NCI-H2029 (cell line): ENCODE measurements around the gene RAB11FIP3.

Experiments used
- DNase-seq: peaks from one replicate; lab custom pipeline; 2025; lab: John Stamatoyannopoulos, UW

RAB11FIP3 gene

DNA sequence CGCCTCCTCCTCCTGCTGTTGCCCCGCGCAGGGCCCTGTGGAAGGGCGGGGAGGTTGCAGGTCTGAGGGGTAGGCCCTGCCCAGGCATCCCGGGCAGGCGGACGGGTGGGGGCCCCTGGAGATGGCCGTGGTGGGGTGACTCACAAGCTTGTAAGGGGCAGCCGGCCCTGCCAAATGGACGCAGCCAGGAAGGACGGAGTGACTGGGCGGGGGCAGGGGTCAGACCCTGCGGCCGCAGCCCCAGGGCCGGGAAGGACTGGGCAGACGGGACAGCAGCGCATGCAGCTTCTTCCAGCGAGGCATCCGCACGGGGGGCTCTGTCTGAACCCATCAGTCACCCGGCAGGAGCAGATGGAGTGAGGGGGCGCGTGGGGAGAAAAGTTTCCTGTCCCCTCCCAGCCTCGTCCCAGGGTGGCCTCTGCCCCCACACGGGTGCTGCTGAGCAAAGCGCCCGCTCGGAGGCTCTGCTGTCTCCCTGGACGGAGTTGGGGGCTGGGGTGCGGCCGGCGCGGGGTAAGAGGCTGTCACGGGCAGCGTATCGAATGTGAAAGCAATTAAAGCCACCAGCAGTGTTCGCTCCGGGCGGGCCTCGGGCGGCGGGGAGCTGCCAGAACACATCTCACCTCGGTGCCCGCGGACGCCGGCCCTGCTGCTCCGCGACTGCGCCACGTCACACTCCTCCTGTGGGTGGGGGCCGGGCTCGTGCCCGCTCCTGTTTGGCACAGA is 129.4 kb downstream of the RAB11FIP3 start:
- no peak for DNase-seq

DNA sequence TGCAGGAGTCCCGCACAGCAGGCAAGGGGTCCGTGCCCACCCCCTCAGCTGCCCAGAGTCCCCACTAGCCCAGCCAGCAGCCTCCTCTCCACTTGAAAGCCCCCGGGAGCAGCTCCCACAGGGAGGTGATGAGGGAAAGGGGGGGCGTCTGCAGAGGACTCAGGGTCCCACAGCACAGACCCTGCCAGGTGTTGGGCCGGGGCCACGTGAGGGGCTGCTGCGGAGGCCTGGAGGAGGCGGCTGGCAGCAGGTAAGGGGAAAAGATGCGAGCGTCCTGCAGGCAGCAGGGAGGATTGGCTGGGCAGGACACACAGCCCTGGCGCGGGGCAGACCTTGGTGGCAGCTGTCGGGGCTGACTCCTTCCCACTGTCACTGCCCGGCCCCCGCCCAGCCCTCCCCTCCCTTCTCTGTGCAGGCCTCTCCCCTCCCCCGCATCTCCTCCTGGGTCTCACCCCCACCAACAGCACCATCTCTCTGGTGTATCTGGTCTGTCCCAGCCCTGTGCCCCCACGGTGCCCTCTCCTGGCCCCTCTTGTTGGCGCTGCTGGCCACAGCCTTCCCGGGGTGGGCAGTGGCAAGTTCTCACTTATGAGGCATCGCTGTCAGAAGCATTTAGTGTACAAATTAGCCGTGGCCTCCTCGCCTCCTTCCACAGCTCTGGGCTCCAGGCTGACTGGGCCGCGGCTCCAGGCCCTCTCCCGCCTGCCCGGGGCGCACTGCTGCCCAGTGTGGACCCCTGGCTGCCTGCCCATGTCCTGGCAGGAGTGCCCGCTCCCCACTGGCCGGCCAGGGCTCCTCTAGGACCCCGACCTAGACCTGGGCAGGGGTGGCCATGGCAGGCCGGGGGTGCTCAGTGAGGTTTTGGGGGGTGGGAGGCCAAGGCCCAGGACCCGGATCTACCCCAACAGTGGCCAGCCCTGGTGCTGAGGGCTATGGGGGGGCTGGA is 130.4 kb downstream of the RAB11FIP3 start:
- DNase-seq, result no peak

DNA sequence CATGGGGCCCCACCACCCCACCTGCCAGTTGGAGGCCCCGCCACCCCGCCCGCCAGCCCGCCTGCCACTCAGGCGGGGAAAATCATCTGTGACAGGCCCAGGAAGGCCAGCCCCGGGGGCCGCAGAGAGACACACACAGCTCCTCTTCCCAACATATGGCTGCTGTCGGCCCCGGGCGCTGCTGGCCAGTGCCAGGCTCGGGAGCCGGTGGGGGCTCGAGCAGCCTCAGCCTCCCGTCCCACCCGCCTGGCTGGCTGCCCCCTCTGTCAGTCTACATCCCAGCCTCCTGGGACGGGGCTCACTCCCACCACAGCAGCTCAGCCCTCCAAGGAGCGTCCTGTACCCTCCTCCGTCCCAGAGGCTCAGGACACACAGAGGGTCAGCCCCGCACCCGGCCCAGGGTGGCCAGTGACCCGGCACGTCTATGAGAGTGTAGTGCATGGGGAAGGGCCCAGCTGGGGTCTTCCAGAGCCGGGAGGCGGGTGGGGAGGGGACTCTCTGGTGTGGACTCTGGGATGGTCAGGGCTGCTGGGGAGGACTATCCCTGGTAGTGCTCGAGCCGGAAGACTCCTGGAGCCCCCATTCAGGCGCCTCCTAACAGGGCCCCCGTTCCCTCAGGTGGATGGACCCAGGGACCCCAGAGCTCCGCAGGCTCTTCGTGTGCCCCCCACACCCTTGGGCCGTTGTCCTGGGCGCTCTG is 131.2 kb downstream of the RAB11FIP3 start:
- no peak for DNase-seq

DNA sequence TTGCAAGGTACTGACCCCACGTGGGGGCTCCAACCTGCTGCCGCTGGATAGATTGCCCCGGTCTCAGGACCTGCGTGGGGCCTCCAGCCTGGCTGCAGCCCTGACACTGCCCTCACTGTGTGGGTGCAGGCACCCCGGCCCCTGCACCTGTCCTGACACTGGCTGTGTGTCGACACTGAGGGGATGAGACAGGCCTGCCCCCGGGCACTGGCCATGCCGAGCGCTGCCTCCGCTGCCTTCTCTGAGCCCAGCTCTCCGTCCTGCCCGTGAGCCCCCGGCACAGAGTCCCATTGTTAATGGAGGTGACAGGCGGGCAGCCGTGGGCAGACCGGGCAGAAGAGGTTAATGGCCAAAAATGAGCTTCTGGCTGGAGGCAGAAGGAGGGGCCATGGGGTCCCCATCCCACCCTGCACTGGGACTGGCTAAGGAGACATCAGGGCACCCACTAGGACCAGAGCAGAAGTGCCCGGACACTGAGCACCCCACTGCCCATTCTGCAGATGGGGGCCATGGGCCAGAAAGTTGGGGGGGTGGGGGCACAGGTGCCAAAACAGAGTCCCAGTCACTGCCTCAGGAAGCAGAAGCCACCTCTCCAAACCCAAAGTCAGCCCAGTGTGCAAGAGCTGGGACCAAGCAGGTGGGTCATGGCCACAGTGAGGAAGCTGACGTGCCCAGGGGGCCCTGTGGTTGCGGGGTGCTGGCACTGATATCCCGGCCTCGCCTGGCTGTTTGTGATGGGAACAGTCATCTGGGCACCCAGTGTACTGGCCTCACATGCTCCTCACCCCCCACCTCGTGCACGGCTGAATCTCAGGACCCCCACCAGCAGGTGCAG is 132.2 kb downstream of the RAB11FIP3 start:
- no peak for DNase-seq

DNA sequence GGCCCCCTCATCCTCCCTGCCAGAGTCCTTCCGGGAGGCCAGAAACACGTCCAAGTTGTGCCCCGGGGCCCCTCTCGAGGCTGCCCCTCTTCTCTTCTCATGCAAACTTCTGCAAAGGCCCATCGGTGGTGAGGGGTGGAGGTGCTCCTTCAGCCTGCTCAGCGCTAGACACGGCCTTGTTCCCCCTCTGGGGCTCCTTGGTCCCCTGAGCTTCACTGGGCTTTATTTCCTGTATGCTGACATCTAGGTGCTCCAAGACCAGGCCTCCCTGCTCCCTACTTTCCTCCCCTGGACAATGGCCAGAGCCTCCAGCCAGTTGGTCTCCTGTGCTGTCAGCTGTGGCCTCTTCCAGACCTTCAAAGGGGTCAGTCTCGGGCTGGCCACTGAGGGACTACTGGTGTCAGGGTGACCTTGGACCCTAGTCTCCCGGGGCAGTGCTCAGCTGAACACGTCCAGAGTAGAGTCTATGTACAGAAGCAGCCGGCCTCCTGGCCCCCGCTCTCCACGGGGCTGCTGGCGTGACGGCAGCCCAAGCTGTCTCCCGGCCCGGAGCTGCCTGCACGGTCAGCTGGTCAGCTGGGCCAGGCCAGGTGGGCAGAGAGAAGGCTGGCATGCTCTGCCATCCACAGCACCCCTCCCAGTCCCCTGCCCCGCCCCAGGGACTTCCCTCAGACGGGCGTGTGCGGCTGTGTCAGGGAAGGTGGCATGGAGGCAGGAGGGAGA is 133.0 kb downstream of the RAB11FIP3 start:
- DNase-seq, result no peak

DNA sequence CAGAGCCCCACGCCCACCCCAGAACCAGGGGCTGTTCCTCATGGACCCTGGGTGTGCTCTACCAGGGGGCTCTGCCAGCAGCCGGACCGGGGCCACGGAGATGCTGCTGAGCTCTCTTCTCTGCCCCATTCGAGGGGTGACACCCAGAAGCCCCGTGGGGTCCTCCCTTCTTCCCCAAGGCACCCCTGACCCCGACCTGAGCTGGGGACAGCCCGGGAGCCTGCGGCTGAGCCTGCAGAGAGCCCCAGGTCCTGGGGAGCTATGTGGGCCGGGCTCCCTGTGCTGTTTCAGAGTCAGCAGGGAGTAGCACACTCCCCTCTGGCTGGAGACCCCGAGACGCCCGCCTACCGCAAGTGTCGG is 133.6 kb downstream of the RAB11FIP3 start:
- DNase-seq, result no peak

DNA sequence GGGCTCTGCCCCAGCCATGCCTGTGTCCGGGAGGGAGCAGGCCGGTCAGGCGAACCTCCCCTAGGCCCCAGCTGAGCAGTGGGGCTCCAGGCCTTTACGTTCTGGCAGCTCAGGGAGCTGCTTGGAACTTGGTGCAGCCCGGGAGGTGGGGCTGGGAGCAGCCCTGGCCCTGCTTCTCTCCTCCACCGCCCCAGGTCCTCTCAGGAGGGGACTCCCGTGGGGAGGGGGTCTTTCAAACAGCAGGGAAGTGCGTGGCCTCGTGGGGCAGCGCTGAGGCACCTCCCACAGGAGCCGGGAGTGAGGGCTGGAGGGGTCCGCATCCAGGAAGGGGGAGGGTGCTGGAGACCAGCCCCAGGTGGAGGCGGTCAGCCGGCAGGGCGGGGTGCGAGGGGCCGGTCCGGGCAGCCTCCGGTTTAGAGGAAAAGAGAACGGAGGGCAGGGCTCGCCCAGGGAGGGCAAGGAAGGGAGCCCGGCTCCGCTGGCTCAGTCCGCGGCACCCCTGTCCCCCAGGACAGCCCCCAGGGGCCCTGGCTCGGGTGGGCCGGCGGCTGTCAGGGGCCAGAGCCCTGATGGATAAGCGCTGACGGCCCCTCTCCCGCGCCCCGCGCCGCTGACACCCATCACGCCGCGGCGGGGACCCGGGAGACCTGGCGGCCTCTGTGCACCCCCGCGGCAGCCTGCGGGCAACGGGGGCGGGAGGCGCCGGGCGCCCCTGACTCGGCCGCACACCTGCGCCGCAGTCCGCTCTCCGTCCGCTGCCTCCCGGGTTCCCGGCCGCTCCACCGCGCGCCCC is 134.2 kb downstream of the RAB11FIP3 start:
- DNase-seq, result no peak

DNA sequence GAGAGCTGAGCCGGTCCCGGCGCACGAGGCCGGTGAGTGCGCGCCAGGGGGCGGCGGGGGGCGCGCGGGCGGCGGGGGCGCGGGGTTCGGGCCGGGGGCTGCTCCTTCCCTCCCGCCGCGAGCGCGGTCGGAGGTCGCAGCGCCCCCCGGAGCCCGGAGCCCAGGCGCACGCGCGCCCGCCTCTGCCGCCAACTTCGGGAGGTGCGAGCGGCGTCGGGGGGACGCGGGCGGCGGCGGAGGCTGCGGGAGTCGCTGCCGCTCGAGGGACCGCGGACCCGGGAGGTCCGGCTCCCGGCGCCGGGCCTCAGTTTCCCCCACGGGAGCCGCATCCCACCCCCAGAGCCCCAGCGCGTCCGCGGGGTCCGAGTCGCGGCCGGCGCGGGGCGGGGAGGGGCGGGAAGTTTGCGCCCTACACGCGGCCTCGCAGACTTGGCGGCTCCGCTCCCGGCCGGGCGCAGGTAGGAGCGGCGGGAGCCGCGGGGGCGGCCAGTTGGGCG is 134.8 kb downstream of the RAB11FIP3 start, which contains the start of gene PRR35:
PRR35 (plus strand) TSS at position 191 of the 497 bp plus-strand sequence. CDS start 2,901 bp downstream, outside the sequence.
- DNase-seq, result no peak

DNA sequence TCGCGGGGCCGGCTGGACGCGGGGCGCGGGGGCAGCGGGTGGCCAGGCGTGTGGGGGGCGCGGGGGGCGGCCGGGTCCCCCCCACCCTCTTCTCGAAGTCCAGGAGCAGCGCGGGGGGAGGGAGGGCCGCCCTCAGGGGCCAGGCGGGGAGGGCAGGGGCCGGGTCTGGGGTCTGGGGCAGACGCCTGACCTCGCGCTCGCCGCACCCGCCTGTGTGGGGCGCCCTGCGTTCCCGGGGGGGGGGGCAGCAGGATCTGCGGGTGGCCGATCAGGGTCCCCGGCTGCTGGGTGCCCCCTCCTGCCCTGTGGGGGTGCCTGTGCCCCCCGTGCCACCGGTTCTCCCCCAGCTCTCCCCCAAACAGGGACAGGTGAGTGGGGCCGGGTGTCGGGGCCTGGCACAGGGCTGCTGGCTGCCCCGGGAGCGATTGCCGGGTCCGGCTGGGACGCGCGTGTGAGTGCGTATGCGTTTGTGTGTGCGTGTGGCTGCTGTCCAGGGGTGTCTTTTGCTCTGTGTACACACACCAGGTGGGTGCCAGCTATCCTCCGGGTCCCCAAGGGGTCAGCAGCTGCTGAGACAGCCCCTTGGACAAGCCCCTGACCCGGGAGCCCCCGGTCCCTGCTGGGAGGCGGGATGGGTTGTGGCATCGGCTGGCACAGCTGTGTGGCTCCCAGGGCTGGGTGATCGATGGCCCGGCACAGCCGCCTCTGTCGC is 135.4 kb downstream of the RAB11FIP3 start:
- DNase-seq, result no peak

DNA sequence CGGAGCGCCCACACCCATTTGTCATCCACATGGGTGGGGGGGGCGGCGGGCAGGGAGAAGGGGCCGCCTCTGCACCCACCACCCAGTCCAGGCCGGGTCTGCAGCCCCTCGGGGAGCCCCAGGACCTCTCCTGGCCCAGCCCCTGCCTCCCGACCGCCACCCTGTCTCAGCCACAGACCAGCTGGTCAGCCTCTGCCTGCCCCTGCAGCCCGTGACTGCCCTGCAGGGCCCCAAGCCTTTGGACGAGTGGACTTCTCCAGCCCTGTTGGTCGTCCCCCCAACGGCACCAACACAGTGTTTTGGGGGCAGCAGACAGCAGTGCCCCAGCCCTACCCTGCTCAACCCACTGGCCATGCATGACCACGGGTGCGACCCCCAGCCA is 136.0 kb downstream of the RAB11FIP3 start:
- DNase-seq, result no peak

DNA sequence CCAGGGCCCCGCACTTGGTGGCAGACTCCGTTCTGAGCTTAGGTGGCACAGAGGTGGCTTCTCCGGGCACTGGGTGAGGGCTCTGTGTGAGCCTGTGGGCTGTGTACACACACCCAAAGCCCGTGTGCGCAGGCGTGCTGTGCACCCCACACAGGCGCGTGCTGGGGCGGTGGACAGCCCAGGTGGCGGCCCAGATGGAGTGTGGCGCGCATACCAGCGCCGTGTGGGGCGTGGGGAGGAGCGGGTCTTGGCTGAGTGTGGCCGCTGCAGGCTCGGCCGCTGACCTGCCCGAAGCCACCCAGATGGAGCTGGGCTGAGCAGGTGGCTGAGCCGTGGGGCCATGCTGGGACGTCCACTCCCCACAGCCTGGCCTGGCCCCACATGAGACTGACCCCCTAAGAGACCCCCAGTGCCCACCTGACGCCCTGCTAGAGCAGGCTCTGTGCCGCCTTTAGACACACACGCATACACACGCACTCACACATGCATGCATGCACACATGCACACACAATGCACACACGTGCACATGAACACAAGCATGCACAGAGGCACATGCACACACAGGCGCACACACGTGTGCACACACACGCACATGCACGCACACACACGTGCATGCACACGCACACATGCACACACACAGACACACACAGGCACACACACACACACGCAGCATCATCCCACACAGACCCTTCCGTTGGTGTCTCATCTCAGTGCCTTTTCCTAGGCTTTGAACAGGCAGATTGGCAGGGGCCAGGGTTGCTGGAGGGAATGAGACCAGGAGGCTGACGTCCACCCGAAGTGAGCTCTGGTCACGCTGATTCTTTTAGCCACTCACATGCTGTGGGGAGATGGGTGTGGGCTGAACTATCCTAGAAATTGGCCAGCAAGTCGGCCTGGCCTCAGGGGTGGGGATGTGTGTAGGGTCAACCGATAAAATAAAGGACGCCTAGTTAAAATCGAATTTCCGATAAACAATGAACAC is 136.8 kb downstream of the RAB11FIP3 start:
- no peak for DNase-seq

DNA sequence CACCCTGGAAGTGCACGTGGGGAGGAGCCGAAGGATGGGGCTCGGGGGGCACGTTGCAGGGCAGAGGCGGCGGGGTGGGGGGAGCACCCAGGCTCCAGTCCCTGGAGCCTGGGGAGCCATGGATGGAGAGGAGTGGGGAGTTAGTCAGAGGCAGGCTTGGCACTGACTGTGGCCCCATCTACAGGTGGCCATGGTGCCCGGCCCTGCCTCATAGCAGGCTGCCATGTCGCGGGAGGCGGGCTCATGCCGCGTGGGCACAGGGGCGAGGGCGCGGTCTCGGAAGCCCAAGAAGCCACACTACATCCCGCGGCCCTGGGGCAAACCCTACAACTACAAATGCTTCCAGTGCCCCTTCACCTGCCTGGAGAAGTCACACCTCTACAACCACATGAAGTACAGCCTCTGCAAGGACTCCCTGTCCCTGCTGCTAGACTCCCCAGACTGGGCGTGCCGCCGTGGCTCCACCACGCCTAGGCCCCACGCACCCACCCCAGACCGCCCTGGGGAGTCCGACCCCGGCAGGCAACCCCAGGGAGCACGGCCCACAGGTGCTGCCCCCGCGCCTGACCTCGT is 137.7 kb downstream of the RAB11FIP3 start:
- no peak for DNase-seq

DNA sequence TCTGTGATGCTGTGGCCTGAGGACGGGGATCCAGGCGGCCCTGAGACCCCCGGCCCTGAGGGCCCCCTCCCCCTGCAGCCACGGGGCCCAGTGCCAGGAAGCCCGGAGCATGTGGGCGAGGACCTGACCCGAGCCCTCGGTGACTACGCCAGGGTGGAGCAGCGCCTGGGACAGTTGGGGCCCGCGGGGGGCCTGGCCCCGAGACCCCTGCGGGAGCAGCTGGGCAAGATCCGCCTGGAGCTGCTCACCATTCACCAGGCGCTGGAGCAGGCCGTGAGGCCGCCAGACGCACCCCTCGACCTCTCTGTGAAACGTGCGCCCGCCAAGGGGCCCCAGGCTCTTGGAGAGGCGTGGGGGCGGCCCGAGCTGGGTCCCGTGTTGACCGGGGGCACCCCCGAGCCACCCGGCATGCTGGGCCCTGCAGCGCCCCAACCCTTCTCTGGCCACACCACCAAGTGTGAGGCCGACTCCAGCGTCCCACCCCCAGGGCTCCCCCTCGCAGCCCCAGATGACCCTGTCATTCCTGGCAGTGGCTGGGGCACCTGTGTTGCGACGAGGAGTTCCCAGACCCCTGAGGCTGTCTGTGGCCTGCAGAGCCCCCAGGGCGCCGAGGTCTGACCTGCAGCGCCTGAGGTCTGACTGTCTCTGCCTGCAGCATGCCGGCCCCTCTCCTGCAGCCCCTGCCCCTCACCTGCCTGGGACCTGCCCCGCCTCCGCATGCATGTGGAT is 139.4 kb downstream of the RAB11FIP3 start:
- no peak for DNase-seq

DNA sequence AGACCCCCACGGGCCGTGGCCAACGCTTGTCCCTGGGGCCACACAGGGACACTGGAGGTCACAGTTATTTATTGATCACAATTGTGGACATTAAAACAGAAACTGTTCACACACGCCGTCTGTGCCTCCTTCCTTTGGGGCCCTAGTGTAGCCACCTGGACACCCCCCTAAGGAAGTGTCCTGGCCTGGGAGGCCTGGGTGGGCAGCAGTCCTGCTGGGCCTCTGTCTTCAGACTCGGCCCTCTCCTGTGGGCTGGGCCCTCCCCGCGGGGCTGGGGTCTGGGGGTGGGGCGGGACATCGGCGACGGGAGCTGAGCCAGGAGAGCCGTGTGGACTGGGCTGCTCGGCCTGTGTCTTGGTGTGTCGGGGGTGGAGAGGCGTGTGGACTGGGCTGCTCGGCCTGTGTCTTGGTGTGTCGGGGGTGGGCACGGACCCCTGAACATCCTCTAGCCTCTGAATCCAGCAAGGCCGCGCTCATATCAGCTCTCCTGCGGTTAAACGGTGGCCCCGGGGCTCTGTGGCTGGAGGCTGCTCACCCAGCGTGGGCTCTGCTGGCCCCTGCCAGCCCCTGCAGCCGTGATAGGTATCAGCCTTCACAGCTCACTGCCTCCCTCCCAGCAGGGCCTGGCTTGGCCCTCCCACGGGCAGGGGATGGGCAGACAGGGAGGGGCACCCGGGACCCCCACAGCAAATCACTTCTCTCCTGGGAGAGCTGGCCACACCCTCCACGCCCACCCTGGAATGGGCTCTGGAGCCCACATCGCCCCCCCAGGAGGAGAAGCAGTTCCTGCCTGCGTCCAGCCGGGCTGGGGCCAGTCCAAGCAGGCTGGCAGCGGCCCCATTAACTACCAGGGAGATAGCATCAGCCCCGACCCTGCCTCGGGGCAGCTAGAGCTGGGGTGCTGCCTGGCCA is 140.2 kb downstream of the RAB11FIP3 start:
- no peak for DNase-seq

DNA sequence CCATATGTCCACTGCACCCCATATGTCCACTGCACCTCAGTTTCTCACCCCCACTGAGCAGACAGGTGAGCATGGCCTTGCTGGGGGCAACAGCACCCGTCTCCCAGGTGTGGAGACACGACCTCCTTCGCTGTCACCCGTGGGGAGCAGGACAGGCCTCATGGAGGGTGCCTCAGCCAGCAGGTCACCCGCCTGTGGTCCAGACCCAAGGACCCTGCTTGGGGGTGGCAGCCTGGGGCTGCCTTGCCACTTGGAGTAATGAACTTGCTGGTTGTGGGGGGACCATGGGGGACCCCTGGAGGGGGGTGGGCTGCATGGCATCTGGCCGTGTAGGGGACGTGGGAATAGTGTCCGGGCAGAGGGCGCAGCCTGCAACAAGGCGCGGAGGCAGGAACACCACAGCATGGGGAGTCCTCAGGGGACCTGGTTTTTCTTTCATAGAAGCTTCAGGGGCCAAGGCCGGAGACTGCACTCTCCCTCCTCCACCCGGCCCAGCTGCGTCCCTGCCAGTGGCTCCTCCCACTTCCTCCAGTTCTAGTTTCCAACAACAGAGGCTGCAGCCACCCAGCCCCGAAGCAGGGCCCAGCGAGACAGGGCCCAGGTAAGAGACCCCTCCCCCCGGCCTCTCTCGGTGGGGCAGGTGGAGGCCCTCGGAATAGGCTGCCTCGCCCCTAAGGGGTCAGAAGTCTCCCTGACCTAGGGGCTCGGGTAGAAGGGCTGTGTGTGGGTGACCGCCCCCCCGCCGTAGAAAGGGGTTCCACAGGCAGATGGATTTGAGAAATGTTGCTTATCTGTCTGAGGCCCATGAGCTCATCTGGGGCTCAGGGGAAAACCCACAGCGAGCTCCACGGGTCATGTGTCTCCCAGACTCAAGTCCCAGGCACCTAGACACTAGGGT is 141.3 kb downstream of the RAB11FIP3 start, which contains the start of gene NHLRC4:
NHLRC4 (plus strand) TSS at position 531 of the 898 bp plus-strand sequence. CDS start 1,043 bp downstream, outside the sequence.
- no peak for DNase-seq
